ENCODE measurements around the gene CCNJ.

DNA sequence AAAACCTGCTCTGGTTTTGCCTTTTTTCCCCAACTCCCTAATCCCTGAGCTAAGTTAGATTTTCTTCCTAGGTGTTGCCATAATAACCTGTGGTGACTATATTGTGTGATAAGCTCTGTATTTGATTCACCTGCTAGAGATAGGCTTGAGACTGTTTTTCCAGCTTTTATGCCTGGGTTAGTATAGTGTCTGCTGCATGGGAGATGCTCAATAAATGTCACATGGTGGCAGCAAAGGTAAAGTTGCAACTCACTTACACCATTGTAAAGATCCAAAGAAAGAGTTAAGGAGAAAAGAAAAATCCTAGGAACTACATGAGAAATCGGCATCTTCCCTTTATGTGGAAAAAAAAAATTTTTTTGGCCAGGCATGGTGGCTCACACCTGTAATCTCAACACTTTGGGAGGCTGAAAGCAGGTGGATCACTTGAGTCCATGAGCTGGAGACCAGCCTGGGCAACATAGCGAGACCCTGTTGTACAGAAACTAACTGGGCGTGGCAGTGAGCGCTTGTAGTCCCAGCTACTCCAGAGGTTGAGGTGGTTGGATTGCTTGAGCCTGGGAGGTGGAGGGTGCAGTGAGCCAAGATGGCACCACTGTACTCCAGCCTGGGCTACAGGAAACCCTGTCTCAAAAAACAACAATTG is 3.7 kb downstream of the CCNJ start:
- TF ChIP-seq, protein P1, sequence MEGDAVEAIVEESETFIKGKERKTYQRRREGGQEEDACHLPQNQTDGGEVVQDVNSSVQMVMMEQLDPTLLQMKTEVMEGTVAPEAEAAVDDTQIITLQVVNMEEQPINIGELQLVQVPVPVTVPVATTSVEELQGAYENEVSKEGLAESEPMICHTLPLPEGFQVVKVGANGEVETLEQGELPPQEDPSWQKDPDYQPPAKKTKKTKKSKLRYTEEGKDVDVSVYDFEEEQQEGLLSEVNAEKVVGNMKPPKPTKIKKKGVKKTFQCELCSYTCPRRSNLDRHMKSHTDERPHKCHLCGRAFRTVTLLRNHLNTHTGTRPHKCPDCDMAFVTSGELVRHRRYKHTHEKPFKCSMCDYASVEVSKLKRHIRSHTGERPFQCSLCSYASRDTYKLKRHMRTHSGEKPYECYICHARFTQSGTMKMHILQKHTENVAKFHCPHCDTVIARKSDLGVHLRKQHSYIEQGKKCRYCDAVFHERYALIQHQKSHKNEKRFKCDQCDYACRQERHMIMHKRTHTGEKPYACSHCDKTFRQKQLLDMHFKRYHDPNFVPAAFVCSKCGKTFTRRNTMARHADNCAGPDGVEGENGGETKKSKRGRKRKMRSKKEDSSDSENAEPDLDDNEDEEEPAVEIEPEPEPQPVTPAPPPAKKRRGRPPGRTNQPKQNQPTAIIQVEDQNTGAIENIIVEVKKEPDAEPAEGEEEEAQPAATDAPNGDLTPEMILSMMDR (IDR thresholded peaks at IDR 0.05): no peak
- TF ChIP-seq POLR2A (IDR thresholded peaks at IDR 0.05): no peak

Data from body of pancreas (tissue), 4 donors.